Measurements from ENCODE around the gene PARP1.
"Not testable (repeated sequence)": the region's sequence is repeated elsewhere in the genome, so short reads cannot be mapped to it uniquely, and the experiment has no call there.

Gene PARP1

GRCh38 chr1:226349081-226349480, 58.8 kb downstream of the PARP1 start:
- H3K4me3 ChIP-seq (ENCODE audit: low read depth, low read length) = no peak overlapping the region
- DNase-seq (ENCODE audit: low read depth) = no peak

DNA sequence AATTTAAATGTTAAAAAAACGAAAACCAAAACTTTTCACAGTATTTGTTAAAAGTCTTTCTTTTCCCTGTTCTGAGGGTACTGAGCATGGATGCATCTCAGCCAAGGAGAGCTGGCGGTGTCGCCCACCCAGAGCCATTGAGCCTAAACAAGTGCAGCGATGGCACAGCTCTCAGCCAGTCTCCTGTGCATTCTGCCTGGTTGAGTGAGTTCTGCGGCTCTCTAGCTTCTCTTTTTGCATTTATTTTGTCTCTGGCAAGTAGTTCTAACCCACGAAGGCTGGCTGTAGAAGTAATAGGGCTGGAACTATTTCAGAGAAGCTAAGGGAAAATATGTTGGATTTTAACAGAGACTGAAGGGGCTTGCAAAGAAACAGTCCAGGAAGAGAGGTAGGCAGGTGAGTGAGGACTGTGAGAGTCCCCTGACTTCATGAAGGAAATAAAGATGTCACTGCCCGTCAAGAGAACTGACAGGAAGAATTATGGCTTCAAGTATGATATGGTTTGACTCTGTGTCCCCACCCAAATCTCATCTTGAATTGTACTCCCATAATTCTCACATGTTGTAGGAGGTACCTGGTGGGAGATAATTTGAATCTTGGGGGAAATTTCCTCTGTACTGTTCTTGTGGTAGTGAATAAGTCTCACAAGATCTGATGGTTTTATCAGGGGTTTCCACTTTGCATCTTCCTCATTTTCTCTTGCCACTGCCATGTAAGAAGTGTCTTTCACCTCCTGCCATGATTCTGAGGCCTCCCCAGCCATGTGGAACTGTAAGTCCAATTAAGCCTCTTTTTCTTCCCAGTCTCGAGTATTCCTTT, 63.2 kb downstream of the PARP1 start:
- no peak for TF ChIP-seq CTCF (IDR thresholded peaks at IDR 0.05; ENCODE audit: control insufficient read depth, extremely low read depth, insufficient read depth)
- DNase-seq (ENCODE audit: low read depth) = no peak
- H3K4me3 ChIP-seq (ENCODE audit: low read depth, low read length) = no peak overlapping the region

More at GRCh38 chr1:226349081-226349480, 58.8 kb downstream of the PARP1 start:
- no peak for TF ChIP-seq CTCF (IDR thresholded peaks at IDR 0.05; ENCODE audit: control insufficient read depth, extremely low read depth, insufficient read depth)

GRCh38 chr1:226342656-226343055, 65.2 kb downstream of the PARP1 start:
- H3K4me3 ChIP-seq (ENCODE audit: low read depth, low read length) = no peak overlapping the region
- no peak for DNase-seq (ENCODE audit: low read depth)
- no peak for TF ChIP-seq CTCF (IDR thresholded peaks at IDR 0.05; ENCODE audit: control insufficient read depth, extremely low read depth, insufficient read depth)

DNA sequence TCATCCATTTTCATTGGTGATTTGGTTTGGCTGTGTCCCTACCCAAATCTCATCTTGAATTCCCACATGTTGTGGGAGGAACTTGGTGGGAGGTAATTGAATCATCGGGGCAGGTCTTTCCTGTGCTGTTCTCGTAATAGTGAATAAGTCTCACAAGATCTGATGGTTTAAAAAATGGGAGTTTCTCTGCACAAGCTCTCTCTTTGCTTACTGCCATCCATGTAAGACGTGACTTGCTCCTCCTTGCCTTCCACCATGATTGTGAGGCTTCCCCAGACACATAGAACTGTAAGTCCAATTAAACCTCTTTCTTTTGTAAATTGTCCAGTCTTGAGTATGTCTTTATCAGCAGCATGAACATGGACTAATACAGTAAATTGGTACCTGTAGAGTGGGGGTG, 67.8 kb downstream of the PARP1 start:
- not testable (repeated sequence) for DNase-seq (ENCODE audit: low read depth); H3K4me3 ChIP-seq (ENCODE audit: low read depth, low read length)

GRCh38 chr1:226337276-226337875, 70.5 kb downstream of the PARP1 start:
- TF ChIP-seq CTCF (IDR thresholded peaks at IDR 0.05; ENCODE audit: control insufficient read depth, extremely low read depth, insufficient read depth) = no peak
- no peak overlapping the region for H3K4me3 ChIP-seq (ENCODE audit: low read depth, low read length)
- no peak for DNase-seq (ENCODE audit: low read depth)

DNA sequence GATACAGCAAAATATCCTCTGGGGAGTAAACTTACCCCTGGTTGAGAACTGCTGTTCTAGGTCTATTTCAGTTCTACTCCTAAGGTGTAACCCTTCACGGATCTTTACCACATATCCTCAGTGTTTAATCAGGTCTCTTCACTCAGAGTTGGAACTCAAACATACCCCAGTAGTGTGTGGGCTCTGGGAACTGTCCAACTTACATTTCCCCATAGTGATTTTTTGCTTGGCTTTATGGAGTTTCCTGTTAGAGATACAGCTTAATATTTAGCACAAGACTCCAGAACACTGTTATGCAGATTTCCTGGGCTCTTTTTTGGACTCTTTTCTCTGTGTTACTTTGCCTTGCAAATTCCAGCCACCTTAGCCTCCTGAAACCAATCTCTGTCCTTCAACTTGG, 72.2 kb downstream of the PARP1 start:
- H3K4me3 ChIP-seq (ENCODE audit: low read depth, low read length) = no peak overlapping the region
- DNase-seq (ENCODE audit: low read depth) = no peak
- no peak for TF ChIP-seq CTCF (IDR thresholded peaks at IDR 0.05; ENCODE audit: control insufficient read depth, extremely low read depth, insufficient read depth)

GRCh38 chr1:226332947-226333346, 74.9 kb downstream of the PARP1 start:
- no peak overlapping the region for H3K4me3 ChIP-seq (ENCODE audit: low read depth, low read length)
- no peak for TF ChIP-seq CTCF (IDR thresholded peaks at IDR 0.05; ENCODE audit: control insufficient read depth, extremely low read depth, insufficient read depth)
- DNase-seq (ENCODE audit: low read depth) = no peak

All from LNCaP clone FGC (cell line).